OCI-M2 (cell line): ENCODE data around the gene GAA.

ENCODE experiments used
- DNase-seq: peaks from one replicate; lab custom pipeline; 2025; ENCODE audit not compliant: unreplicated experiment; lab: John Stamatoyannopoulos, UW

Gene GAA

DNA sequence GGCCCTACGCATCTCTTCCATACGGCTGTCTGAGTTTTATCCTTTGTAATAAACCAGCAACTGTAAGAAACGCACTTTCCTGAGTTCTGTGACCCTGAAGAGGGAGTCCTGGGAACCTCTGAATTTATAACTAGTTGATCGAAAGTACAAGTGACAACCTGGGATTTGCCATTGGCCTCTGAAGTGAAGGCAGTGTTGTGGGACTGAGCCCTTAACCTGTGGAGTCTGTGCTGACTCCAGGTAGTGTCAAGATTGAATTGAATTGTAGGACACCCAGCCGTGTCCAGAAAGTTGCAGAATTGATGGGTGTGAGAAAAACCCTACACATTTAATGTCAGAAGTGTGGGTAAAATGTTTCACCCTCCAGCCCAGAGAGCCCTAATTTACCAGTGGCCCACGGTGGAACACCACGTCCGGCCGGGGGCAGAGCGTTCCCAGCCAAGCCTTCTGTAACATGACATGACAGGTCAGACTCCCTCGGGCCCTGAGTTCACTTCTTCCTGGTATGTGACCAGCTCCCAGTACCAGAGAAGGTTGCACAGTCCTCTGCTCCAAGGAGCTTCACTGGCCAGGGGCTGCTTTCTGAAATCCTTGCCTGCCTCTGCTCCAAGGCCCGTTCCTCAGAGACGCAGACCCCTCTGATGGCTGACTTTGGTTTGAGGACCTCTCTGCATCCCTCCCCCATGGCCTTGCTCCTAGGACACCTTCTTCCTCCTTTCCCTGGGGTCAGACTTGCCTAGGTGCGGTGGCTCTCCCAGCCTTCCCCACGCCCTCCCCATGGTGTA is 1.5 kb downstream of the GAA start:
- no peak for DNase-seq

DNA sequence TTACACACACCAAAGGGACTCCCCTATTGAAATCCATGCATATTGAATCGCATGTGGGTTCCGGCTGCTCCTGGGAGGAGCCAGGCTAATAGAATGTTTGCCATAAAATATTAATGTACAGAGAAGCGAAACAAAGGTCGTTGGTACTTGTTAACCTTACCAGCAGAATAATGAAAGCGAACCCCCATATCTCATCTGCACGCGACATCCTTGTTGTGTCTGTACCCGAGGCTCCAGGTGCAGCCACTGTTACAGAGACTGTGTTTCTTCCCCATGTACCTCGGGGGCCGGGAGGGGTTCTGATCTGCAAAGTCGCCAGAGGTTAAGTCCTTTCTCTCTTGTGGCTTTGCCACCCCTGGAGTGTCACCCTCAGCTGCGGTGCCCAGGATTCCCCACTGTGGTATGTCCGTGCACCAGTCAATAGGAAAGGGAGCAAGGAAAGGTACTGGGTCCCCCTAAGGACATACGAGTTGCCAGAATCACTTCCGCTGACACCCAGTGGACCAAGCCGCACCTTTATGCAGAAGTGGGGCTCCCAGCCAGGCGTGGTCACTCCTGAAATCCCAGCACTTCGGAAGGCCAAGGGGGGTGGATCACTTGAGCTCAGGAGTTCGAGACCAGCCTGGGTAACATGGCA is 2.2 kb downstream of the GAA start:
- no peak for DNase-seq

DNA sequence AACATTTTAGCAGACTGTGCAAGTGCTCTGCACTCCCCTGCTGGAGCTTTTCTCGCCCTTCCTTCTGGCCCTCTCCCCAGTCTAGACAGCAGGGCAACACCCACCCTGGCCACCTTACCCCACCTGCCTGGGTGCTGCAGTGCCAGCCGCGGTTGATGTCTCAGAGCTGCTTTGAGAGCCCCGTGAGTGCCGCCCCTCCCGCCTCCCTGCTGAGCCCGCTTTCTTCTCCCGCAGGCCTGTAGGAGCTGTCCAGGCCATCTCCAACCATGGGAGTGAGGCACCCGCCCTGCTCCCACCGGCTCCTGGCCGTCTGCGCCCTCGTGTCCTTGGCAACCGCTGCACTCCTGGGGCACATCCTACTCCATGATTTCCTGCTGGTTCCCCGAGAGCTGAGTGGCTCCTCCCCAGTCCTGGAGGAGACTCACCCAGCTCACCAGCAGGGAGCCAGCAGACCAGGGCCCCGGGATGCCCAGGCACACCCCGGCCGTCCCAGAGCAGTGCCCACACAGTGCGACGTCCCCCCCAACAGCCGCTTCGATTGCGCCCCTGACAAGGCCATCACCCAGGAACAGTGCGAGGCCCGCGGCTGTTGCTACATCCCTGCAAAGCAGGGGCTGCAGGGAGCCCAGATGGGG is 3.1 kb downstream of the GAA start:
- no peak for DNase-seq

DNA sequence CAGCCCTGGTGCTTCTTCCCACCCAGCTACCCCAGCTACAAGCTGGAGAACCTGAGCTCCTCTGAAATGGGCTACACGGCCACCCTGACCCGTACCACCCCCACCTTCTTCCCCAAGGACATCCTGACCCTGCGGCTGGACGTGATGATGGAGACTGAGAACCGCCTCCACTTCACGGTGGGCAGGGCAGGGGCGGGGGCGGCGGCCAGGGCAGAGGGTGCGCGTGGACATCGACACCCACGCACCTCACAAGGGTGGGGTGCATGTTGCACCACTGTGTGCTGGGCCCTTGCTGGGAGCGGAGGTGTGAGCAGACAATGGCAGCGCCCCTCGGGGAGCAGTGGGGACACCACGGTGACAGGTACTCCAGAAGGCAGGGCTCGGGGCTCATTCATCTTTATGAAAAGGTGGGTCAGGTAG is 3.6 kb downstream of the GAA start:
- no peak for DNase-seq

DNA sequence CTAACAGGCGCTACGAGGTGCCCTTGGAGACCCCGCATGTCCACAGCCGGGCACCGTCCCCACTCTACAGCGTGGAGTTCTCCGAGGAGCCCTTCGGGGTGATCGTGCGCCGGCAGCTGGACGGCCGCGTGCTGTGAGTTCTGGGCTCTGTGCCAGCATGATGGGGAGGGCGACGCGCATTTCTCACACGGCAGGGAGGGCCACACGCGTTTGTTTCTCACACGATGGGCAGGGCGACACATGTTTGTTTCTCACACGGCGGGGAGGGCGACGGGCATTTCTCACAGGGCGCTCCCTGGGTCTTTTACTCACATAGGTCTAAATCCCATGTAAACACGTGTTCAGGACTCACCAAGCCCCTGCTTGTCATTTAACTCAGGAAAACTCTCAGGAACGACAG is 4.4 kb downstream of the GAA start:
- DNase-seq = no peak

DNA sequence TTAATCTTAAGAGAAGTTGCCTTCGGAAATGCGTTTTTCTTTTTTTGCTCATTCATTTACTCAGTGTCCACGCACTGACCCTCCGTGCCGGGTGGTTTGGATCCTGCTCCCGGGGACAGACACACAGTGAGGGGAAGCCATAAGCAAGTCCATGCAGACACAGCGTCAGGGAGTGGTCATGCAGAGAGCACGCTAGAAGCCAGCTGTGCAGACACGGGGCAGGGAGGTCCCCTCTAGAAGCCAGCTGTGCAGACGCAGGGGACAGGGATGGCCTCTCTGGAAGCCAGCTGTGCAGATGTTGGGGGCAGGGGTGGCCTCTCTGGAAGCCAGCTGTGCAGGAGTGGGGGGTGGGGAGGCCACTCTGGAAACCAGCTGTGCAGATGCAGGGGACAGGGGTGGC is 4.8 kb downstream of the GAA start:
- DNase-seq = no peak

DNA sequence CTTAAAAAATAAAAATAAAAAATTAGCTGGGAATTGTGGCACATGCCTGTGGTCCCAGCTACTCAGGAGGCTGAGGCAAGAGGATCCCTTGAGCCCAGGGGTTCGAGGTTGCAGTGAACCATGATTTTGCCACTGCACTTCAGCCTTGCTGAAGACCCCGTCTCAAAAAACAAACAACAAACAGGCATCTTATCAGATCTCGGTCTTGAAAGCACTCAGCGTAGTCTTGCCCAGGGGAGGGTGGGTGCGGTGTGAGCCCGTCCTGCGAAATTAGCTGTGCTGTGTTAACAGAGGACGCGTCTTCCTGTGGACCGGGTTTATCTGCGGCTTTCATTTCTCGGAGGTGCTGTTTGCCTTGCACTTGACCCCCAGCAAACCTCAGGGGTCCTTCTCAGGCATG is 5.4 kb downstream of the GAA start:
- no peak for DNase-seq

DNA sequence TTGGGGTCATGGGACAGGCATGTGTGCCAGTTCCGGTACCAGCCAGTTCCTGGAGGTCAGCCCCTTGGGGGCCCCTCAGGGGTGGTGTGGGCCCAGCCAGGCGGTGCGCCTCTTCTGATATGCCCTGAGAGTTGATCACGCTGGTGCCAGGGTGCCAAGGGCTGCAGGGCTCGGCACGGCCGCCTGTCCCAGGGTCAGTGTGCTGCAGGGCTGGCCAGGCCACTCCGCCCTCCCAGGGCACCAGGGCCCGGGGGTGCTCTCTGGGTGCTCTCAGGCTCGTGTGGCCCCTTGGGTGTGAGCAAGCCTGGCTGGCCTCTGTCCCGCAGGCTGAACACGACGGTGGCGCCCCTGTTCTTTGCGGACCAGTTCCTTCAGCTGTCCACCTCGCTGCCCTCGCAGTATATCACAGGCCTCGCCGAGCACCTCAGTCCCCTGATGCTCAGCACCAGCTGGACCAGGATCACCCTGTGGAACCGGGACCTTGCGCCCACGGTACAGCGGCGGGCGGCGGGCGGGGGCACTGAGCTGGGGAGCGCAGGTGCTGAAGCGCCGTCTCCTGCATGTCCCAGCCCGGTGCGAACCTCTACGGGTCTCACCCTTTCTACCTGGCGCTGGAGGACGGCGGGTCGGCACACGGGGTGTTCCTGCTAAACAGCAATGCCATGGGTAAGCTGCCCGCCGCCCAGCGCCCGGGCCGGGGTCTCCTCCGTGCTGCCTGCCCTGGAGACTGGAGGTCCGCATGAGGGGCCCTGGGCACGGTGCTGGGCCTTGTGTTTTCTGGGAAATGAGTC is 6.0 kb downstream of the GAA start:
- DNase-seq = no peak

DNA sequence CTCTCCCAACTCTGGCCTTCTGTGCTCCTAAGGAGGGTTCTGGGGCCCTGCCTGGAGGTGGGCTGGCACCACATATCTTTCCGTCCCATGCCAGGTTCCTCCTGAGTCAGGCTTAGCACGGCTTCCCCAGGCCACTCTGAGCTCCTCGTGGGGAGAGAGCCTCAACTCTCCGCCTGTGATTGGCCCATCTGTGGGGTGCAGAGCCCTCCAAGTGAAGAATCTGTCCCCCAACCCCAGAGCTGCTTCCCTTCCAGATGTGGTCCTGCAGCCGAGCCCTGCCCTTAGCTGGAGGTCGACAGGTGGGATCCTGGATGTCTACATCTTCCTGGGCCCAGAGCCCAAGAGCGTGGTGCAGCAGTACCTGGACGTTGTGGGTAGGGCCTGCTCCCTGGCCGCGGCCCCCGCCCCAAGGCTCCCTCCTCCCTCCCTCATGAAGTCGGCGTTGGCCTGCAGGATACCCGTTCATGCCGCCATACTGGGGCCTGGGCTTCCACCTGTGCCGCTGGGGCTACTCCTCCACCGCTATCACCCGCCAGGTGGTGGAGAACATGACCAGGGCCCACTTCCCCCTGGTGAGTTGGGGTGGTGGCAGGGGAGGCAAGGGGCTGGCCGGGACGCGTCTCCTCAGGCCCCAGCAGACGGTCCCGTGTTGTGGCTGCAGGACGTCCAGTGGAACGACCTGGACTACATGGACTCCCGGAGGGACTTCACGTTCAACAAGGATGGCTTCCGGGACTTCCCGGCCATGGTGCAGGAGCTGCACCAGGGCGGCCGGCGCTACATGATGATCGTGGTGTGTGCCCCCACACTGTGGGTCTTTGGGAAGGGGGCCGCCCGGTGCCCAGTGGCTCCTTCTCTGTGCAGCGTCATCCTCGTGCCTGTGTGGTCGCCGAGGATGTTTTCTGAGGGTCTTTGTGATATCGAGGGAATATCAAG is 6.9 kb downstream of the GAA start:
- DNase-seq = no peak

DNA sequence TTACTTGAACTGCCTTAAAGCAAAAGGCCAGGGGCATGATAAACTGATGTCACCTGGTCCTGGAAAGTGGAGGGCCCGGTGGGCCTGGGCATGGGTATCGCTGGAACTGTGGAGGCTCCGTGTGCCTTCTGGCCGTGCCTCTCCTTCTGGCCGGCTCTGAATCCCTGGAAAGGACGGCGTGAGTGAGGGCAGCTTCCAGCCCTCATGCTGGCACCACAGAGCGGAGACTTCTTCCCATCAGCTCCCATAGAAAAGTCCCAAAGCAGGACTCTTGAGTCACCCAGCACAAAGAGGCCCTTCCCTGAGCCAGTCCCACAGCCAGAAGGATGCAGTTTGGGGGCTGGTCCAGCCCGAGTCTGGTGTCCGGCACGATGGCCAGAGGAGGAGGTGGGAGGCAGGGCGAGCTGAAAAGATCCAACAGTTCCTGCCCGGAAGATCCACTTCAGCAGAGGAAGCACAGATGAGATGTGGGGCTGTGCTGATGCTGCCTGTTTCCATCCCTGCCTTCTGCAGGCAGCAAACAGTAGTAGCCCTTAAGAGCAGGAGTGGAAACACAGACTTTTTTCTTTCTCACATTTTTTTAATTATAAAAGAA is 7.8 kb downstream of the GAA start:
- DNase-seq = no peak

DNA sequence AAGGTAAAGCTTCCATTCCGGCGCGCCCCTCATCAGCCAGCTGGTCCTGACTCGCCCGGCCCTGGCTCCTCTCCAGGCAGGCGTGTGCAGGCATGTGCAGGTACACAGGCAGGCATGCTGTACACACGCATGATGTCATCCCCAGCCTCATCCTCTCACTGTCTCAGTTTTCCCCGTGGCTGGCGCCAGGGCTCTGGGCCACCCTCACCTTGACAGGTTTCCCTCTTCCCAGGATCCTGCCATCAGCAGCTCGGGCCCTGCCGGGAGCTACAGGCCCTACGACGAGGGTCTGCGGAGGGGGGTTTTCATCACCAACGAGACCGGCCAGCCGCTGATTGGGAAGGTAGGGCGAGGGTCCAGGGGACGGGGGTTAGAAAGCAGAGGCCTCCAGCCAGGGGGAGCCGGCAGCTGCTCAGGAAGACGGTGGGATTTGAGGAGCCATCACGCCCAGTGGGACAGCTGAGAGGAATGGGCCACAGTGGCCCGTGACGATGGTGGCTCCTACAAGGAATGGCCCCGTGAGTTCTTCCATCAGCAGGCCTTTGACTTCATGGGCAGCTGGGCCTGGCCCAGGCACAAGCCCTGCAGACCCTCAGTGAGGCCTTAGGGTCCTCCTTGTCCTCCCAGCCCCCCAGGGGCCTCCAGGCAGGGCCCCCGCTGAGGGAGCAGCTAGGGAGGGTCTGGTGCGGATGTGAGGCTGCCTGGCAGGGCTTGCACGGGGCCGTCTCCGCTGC is 8.5 kb downstream of the GAA start:
- DNase-seq = no peak

DNA sequence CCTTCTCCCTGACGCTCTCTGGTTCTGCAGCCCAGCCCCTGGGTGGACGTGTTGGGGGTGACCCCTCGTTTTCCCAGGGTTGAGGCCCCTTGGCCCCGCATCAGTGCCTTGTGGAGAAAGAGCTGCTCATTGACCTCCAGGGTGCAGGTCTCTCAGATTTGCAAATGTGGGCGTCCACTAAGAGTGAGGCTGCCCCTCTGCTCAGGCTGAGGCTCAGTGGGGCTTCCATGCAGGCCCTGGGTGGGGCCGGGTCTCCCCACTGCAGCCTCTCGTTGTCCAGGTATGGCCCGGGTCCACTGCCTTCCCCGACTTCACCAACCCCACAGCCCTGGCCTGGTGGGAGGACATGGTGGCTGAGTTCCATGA is 9.0 kb downstream of the GAA start:
- DNase-seq = no peak

DNA sequence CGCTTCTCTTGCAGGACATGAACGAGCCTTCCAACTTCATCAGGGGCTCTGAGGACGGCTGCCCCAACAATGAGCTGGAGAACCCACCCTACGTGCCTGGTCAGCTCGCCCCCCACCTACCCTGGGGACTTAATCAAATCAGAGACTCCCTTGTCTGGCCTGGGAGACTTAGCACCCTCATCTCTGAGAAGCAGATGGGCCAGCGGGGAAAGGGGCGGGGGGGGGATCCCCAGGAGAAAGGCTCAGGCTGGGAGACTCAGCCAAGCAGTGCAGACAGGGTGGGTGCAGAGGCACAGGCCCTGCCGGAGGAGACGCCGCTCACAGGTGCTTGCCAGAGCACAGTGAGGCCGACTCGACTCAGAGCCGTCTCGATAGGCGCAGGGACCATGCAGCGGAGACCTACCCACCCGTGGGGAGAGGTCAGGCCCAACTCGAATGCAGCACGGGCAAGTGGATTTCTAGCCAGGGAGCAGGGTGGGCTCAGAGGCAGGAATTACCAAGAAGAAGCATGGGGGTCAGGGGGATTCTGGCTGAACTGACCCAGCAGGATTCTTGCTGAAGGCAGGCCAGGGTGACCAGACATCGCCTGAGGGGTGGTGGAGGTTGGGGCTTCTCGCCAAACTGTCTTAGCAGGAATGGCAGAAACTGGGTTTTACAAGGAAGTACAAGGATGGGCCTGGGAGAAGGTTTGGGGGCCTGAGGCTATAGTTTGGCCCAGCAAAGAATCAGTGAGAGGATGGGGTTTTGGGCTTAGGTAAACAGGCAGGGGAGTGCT is 9.7 kb downstream of the GAA start:
- no peak for DNase-seq

DNA sequence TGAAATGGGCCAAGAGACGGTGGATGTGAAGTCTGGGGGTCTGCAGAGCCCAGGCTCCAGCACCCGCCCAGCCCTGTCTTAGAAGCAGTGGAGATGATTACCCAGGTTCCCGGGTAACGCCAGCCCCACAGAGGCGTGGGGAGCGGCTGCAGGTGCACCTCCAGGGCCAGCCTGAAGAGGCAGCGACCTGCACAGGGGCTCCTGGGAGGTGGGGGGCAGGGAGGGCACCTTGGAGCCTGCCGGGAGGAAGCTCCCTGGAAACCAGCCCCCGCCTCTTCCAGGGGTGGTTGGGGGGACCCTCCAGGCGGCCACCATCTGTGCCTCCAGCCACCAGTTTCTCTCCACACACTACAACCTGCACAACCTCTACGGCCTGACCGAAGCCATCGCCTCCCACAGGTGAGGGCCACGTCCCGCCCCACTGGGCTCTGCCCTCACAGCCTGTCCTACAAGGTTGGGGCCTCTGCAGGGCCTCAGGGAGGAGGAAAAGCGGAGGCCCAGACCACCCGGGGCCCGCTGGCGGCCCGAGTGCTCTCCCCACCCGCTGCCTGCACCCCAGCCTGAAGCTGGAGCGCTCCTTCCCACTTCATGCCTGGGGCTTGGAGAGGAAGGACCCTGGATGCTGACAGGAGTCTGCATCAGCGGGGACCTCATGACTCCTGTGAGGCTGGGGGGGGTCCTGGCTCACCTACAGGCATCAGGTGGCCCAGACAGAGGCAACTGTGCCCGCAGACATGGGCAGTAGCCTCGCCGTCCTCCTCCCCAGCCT is 10.5 kb downstream of the GAA start:
- DNase-seq = no peak

DNA sequence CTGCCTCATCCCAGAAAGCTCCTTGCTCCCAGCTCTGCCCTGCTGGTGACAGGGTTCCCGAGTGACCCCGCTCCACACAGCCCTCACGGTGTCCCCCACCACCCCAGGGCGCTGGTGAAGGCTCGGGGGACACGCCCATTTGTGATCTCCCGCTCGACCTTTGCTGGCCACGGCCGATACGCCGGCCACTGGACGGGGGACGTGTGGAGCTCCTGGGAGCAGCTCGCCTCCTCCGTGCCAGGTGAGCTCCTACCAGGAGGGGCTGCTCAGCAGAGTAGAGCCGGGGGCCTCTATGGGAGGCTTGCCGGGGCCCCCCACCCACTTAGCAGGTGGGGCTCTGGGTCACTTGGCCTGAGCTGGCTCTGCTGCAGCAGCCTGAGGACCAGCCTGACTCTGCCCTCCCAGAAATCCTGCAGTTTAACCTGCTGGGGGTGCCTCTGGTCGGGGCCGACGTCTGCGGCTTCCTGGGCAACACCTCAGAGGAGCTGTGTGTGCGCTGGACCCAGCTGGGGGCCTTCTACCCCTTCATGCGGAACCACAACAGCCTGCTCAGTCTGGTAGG is 11.2 kb downstream of the GAA start:
- no peak for DNase-seq

DNA sequence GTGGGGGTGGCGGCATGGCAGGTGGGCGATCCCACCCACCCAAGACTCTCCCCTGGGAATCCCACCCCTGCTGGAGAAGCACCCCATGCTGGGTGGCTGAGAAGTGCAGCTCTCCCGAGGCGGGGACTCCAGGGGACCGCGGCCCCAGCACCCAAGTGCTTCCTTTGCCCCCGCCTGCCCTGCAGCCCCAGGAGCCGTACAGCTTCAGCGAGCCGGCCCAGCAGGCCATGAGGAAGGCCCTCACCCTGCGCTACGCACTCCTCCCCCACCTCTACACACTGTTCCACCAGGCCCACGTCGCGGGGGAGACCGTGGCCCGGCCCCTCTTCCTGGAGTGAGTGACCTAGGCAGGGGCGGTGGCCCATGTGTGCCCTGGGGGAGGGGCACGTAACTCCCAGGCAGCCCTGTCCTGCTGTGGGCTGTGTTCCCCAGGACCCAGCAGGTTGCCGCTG is 11.7 kb downstream of the GAA start:
- no peak for DNase-seq

DNA sequence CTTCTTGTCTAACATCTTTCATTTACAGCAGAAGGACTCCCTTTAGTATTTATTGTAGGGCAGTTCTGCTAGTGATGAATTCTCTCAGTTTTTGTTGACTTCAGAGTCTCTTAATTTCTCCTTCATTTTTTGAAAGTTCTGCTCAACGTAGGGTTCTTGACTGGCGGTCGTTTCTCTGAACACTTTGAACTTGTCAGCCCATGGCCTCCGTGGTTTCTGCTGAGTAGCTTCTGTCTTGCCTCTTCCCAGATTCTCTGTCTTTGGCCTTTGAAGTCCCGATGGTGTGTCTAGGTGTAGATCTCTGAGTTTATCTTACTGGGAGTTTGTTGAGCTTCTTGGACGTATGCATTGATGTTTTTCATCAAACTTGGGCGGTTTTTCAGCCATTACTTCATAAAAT is 13.4 kb downstream of the GAA start:
- DNase-seq = no peak

DNA sequence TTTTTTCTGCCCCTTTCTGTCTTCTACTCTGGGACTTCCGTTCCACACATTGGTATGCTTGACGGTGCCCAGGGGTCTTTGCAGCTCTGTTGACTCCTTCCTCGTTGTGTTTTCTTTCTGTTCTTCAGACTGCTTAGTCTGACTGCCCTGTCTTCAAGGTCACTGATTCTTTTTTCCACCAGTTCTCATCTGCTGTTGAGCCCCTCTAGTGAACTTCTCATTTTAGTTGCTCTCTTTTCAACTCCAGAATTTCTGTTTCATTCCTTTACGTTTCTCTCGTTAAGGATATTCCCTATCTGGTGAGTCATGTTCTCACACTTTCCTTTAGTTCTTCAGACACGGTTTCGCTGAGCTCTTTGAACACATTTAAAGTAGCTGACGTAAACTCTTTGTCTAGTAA is 13.8 kb downstream of the GAA start:
- no peak for DNase-seq
